Neuronal stem cell (in vitro differentiated cells): ENCODE results near the gene FOXA3.

ENCODE experiments used
- DNase-seq: peaks from one replicate; pipeline ENCODE4 v3.0.0-alpha.2; 2013; ENCODE audit warnings: low spot score
- H2AFZ ChIP-seq: one replicate; pipeline ENCODE4 v1.6.1; 2013; ENCODE audit warnings: mild to moderate bottlenecking, low read length, inconsistent platforms
- H2AK5ac ChIP-seq: 2 replicates; pipeline ENCODE4 v1.6.1; 2013; ENCODE audit warnings: low read depth, mild to moderate bottlenecking, inconsistent platforms, low read length, moderate library complexity, mixed read lengths
- H2BK120ac ChIP-seq: 2 replicates; pipeline ENCODE4 v1.6.1; 2013; ENCODE audit warnings: low read depth, mild to moderate bottlenecking, inconsistent platforms, low read length, moderate library complexity, mixed read lengths
- H2BK12ac ChIP-seq: one replicate; pipeline ENCODE4 v1.6.1; 2013; ENCODE audit warnings: low read length, inconsistent platforms
- H2BK15ac ChIP-seq: 2 replicates; pipeline ENCODE4 v1.6.1; 2013; ENCODE audit warnings: mild to moderate bottlenecking, low read length, inconsistent platforms, mixed read lengths
- H2BK5ac ChIP-seq: one replicate; pipeline ENCODE4 v1.6.1; 2013; ENCODE audit warnings: inconsistent platforms, mild to moderate bottlenecking, low read length, moderate library complexity
- H3K14ac ChIP-seq: one replicate; pipeline ENCODE4 v1.6.1; 2013; ENCODE audit warnings: low read length, inconsistent platforms
- H3K18ac ChIP-seq: 2 replicates; pipeline ENCODE4 v1.6.1; 2013; ENCODE audit warnings: low read length, inconsistent platforms
- H3K23ac ChIP-seq: 2 replicates; pipeline ENCODE4 v1.6.1; 2013; ENCODE audit warnings: low read depth, mild to moderate bottlenecking, mixed read lengths, low read length, inconsistent platforms; ENCODE audit not compliant: poor library complexity
- H3K27ac ChIP-seq: replicated peaks from 3 replicates; pipeline ENCODE4 v1.5.1; 2013; ENCODE audit warnings: low read length, inconsistent platforms
- H3K27me3 ChIP-seq, 3 experiments: 2 replicates each; pipeline ENCODE4 v1.6.1; 2013; ENCODE audit warnings: low read length in 3 of 3, mild to moderate bottlenecking in 2 of 3, inconsistent platforms in 1 of 3, low read depth in 1 of 3, mixed read lengths in 1 of 3, moderate library complexity in 1 of 3; ENCODE audit not compliant: control insufficient read depth in 3 of 3, insufficient read depth in 3 of 3
- H3K36me3 ChIP-seq, 2 donors: replicated peaks in 1 of 2; 2 replicates each; pipeline ENCODE4 v1.6.1; 2013; ENCODE audit warnings: low read length in 2 of 2; ENCODE audit not compliant: control insufficient read depth in 2 of 2, insufficient read depth in 2 of 2
- H3K4ac ChIP-seq: 2 replicates; pipeline ENCODE4 v1.6.1; 2013; ENCODE audit warnings: inconsistent platforms, mild to moderate bottlenecking, low read length, moderate library complexity
- H3K4me1 ChIP-seq, 2 donors: 1 replicate in 1 of 2; 2 replicates in 1 of 2; pipeline ENCODE4 v1.6.1; 2013; ENCODE audit warnings: low read length in 2 of 2, low read depth in 1 of 2; ENCODE audit not compliant: control insufficient read depth in 2 of 2, insufficient read depth in 1 of 2
- H3K4me2 ChIP-seq: one replicate; pipeline ENCODE4 v1.6.1; 2013; ENCODE audit warnings: mild to moderate bottlenecking, low read length, inconsistent platforms; ENCODE audit not compliant: insufficient read depth, poor library complexity, severe bottlenecking
- H3K4me3 ChIP-seq, 2 donors: 2 replicates each; pipeline ENCODE4 v1.5.1; 2013; ENCODE audit warnings: low read length in 2 of 2, mild to moderate bottlenecking in 2 of 2, inconsistent platforms in 1 of 2, moderate library complexity in 1 of 2
- H3K79me1 ChIP-seq: one replicate; pipeline ENCODE4 v1.6.1; 2013; ENCODE audit warnings: low read depth, mild to moderate bottlenecking, inconsistent platforms, low read length, moderate library complexity
- H3K9ac ChIP-seq: one replicate; pipeline ENCODE4 v1.6.1; 2013; ENCODE audit warnings: mild to moderate bottlenecking, low read depth, low read length, inconsistent platforms; ENCODE audit not compliant: poor library complexity
- H3K9me3 ChIP-seq, 2 donors: replicated peaks in 1 of 2; 2 replicates each; pipeline versions ENCODE3 to v1.6.1; 2013; ENCODE audit warnings: low read length in 2 of 2, mild to moderate bottlenecking in 2 of 2, inconsistent platforms in 1 of 2, low read depth in 1 of 2, mixed read lengths in 1 of 2, moderate library complexity in 1 of 2; ENCODE audit not compliant: control insufficient read depth in 2 of 2, insufficient read depth in 1 of 2
- H4K8ac ChIP-seq: one replicate; pipeline ENCODE4 v1.6.1; 2013; ENCODE audit warnings: low read depth, mild to moderate bottlenecking, inconsistent platforms, low read length, moderate library complexity
- H4K91ac ChIP-seq: one replicate; pipeline ENCODE4 v1.6.1; 2013; ENCODE audit warnings: low read length, low read depth, mild to moderate bottlenecking, inconsistent platforms; ENCODE audit not compliant: poor library complexity
- WGBS, 2 donors: extraction: QIAGEN DNeasy Blood & Tissue Kit; methylation state at CpG; one replicate each; pipeline ENCODE4 v1.1.7; 2013; ENCODE audit warnings: missing lambda C conversion rate in 2 of 2, mixed read lengths in 1 of 2; ENCODE audit not compliant: insufficient read length in 2 of 2, insufficient replicate concordance in 1 of 2; ENCODE audit errors: extremely low coverage in 2 of 2; 5-methylcytosine and 5-hydroxymethylcytosine counted together

FOXA3 gene

GRCh38 chr19:45819769-45820168 lies 44.4 kb upstream of the FOXA3 start:
- Histone ChIP-seq H2BK15ac (no peak overlapping the region), H2BK120ac (no peak overlapping the region), H3K36me3 (peaks cover 33 to 58% of the 10 kb centered on the region in 2 donors), H3K18ac (no peak overlapping the region), H2AFZ (no peak overlapping the region), H3K23ac (no peak overlapping the region), H3K4ac (no peak overlapping the region), H3K4me3 (no peak overlapping the region), H2BK12ac (no peak overlapping the region), H3K9ac (no peak overlapping the region), H2BK5ac (no peak overlapping the region), H3K27me3 (peaks cover 0 to 4% (median 0%) of the 10 kb centered on the region in 3 experiments), H3K27ac (no peak overlapping the region), H3K79me1 (no peaks in the 10 kb centered on the region), H3K14ac (no peak overlapping the region), H4K91ac (no peak overlapping the region), H4K8ac (no peak overlapping the region), H3K9me3 (peaks cover 0 to 2% of the 10 kb centered on the region in 2 donors), H3K4me2 (no peak overlapping the region), H3K4me1 (peaks cover 16 to 20% of the 10 kb centered on the region in 2 donors), H2AK5ac (no peak overlapping the region)
- WGBS, 2 donors = no CpG with 5 or more reads among the region's 6 CpGs
- DNase-seq = no peak

GRCh38 chr19:45820413-45821102 lies 43.6 kb upstream of the FOXA3 start:
- H2BK5ac ChIP-seq = no peak overlapping the region
- WGBS, 2 donors = no CpG with 5 or more reads among the region's 20 CpGs

GRCh38 chr19:45821103-45821521 lies 43.0 kb upstream of the FOXA3 start:
- Histone ChIP-seq H2BK12ac (no peak overlapping the region), H2BK15ac (no peak overlapping the region), H3K27ac (no peak overlapping the region), H3K4me3 (no peak overlapping the region), H4K8ac (no peak overlapping the region), H2AFZ (no peak overlapping the region), H3K9ac (no peak overlapping the region), H3K14ac (no peak overlapping the region), H3K4ac (no peak overlapping the region), H3K9me3 (peaks cover 0 to 2% of the 10 kb centered on the region in 2 donors), H3K4me1 (peaks cover 13 to 16% of the 10 kb centered on the region in 2 donors), H2BK5ac (no peak overlapping the region), H3K23ac (peak overlapping the region; percentile 69), H3K4me2 (no peak overlapping the region), H2BK120ac (no peak overlapping the region), H3K79me1 (no peaks in the 10 kb centered on the region), H4K91ac (no peak overlapping the region), H3K18ac (no peak overlapping the region), H2AK5ac (no peak overlapping the region), H3K36me3 (peaks cover 45 to 69% of the 10 kb centered on the region in 2 donors), H3K27me3 (no peaks in the 10 kb centered on the region)
- DNase-seq = no peak
- no CpG with 5 or more reads among the region's 8 CpGs for WGBS, 2 donors

More at GRCh38 chr19:45820413-45821102, 43.6 kb upstream of the FOXA3 start:
- Histone ChIP-seq H4K8ac (no peak overlapping the region), H3K4me1 (peaks cover 14 to 17% of the 10 kb centered on the region in 2 donors), H3K4ac (no peak overlapping the region), H3K18ac (no peak overlapping the region), H3K79me1 (no peaks in the 10 kb centered on the region), H3K14ac (no peak overlapping the region), H3K23ac (peak overlapping the region; percentile 69), H2AK5ac (no peak overlapping the region), H2BK120ac (no peak overlapping the region), H3K27me3 (no peaks in the 10 kb centered on the region), H3K4me3 (no peak overlapping the region), H2BK12ac (no peak overlapping the region), H2AFZ (no peak overlapping the region), H3K4me2 (no peak overlapping the region), H3K9me3 (peaks cover 0 to 2% of the 10 kb centered on the region in 2 donors), H3K27ac (no peak overlapping the region), H3K36me3 (peaks cover 40 to 63% of the 10 kb centered on the region in 2 donors), H3K9ac (peak overlapping the region; percentile 24), H2BK15ac (no peak overlapping the region), H4K91ac (no peak overlapping the region)
- no peak for DNase-seq

- no CpG with 5 or more reads among the region's 10 CpGs for WGBS, 2 donors
- H2AFZ ChIP-seq = no peak overlapping the region
- peak overlapping the region; percentile 87 for H3K23ac ChIP-seq
- H3K18ac ChIP-seq = no peak overlapping the region
- no peak overlapping the region for H4K91ac ChIP-seq
- H3K4me3 ChIP-seq = no peak overlapping the region
- H3K4ac ChIP-seq = no peak overlapping the region
- peaks cover 9 to 11% of the 10 kb centered on the region in 2 donors for H3K4me1 ChIP-seq
- H3K27me3 ChIP-seq = no peaks in the 10 kb centered on the region
- H2BK120ac ChIP-seq = no peak overlapping the region
- H3K4me2 ChIP-seq = no peak overlapping the region
- no peak overlapping the region for H4K8ac ChIP-seq
- no peak overlapping the region for H3K14ac ChIP-seq
- no peak overlapping the region for H2BK15ac ChIP-seq
- no peak overlapping the region for H2BK12ac ChIP-seq
- H2BK5ac ChIP-seq = no peak overlapping the region
- no peak overlapping the region for H3K27ac ChIP-seq
- peaks cover 0 to 2% of the 10 kb centered on the region in 2 donors for H3K9me3 ChIP-seq
- DNase-seq = no peak
- H3K36me3 ChIP-seq = peaks cover 47 to 74% of the 10 kb centered on the region in 2 donors
- no peaks in the 10 kb centered on the region for H3K79me1 ChIP-seq
- H3K9ac ChIP-seq = peak overlapping the region; percentile 65
- H2AK5ac ChIP-seq = no peak overlapping the region
Measured at GRCh38 chr19:45821570-45821969, 42.6 kb upstream of the FOXA3 start.
